Measurements from ENCODE around the gene PSRC1.

- TF ChIP-seq EZH2 (IDR thresholded peaks at IDR 0.05) (no peak), POLR2AphosphoS5 (IDR thresholded peaks at IDR 0.05; ENCODE audit: borderline replicate concordance, low read depth, low read length) (no peak), FOXP2 (optimal IDR thresholded peaks at IDR 0.05; ENCODE audit: control extremely low read depth, extremely low read length, insufficient read depth) (no peak)
Measured at GRCh38 chr1:109252167-109252892, 30.6 kb downstream of the PSRC1 start.

All from SK-N-MC (cell line).